HepG2 (cell line): ENCODE measurements around the gene NFE2L2. TPM values are rescaled to one million over a fixed set of nuclear protein-coding genes. Genes with fewer than 3 reads are reported as not detected.
A peak's percentile ranks its signal among the peaks of the same experiment; 100 is the strongest.

Source experiments
- AKAP8 ChIP-seq: sonication (generic); formaldehyde crosslinking; IDR thresholded peaks from 2 replicates; pipeline ENCODE4 v1.5.1; 2020; ENCODE audit warnings: mild to moderate bottlenecking, missing genetic modification reagents
- ATF1 ChIP-seq: IDR thresholded peaks from 2 replicates; pipeline ENCODE4 v1.6.1; 2016; ENCODE audit warnings: mild to moderate bottlenecking, control low read depth
- ATRX ChIP-seq: sonication (generic); formaldehyde crosslinking; IDR thresholded peaks from 2 replicates; pipeline ENCODE4 v1.4.0; 2020; ENCODE audit warnings: missing genetic modification reagents, borderline replicate concordance
- EED ChIP-seq: sonication (generic); formaldehyde crosslinking; IDR thresholded peaks from 2 replicates; pipeline ENCODE4 v1.5.0; 2020; ENCODE audit warnings: mild to moderate bottlenecking, missing genetic modification reagents
- ELF4 ChIP-seq: sonication (generic); formaldehyde crosslinking; IDR thresholded peaks from 2 replicates; pipeline ENCODE4 v1.5.0; 2020; ENCODE audit warnings: missing genetic modification reagents, mild to moderate bottlenecking, moderate library complexity, borderline replicate concordance
- GTF2F1 ChIP-seq: fragments of 150-350 bp; IDR thresholded peaks from 2 replicates; pipeline ENCODE4 v1.6.1; 2014; ENCODE audit warnings: low read length
- HCFC1 ChIP-seq: fragments of 150-350 bp; IDR thresholded peaks from 2 replicates; pipeline ENCODE4 v1.6.1; 2014; ENCODE audit warnings: low read depth, low read length
- RBAK ChIP-seq: sonication (generic); formaldehyde crosslinking; IDR thresholded peaks from 2 replicates; pipeline ENCODE4 v1.5.1; 2020; ENCODE audit warnings: mild to moderate bottlenecking, missing genetic modification reagents
- STAT5B ChIP-seq: sonication (generic); formaldehyde crosslinking; IDR thresholded peaks from 2 replicates; pipeline ENCODE4 v1.4.0; 2020; ENCODE audit warnings: missing genetic modification reagents
- STAT6 ChIP-seq: sonication (generic); formaldehyde crosslinking; IDR thresholded peaks from 2 replicates; pipeline ENCODE4 v1.4.0; 2020; ENCODE audit warnings: missing genetic modification reagents, mild to moderate bottlenecking, borderline replicate concordance
- TAF15 ChIP-seq: fragments of 200-400 bp; formaldehyde crosslinking; IDR thresholded peaks from one replicate; pipeline ENCODE4 v1.6.1; 2018; ENCODE audit warnings: mild to moderate bottlenecking, low read depth, low read length; ENCODE audit not compliant: poor library complexity, severe bottlenecking
- TMF1 ChIP-seq: sonication (generic); formaldehyde crosslinking; IDR thresholded peaks from 2 replicates; pipeline ENCODE4 v1.8.1; 2022; ENCODE audit warnings: low read depth, missing genetic modification reagents
- ZFP37 ChIP-seq: sonication (generic); formaldehyde crosslinking; IDR thresholded peaks from 2 replicates; pipeline ENCODE4 v1.4.0; 2020; ENCODE audit warnings: missing genetic modification reagents, borderline replicate concordance
- ZNF263 ChIP-seq: sonication (generic); formaldehyde crosslinking; IDR thresholded peaks from 2 replicates; pipeline ENCODE4 v1.4.0; 2020; ENCODE audit warnings: missing genetic modification reagents
- ZNF362 ChIP-seq: sonication (generic); formaldehyde crosslinking; IDR thresholded peaks from 2 replicates; pipeline ENCODE4 v1.4.0; 2020; ENCODE audit warnings: missing genetic modification reagents, mild to moderate bottlenecking, borderline replicate concordance
- ZNF549 ChIP-seq: sonication (generic); formaldehyde crosslinking; IDR thresholded peaks from 2 replicates; pipeline ENCODE4 v1.5.0; 2020; ENCODE audit warnings: missing genetic modification reagents
- ZNF564 ChIP-seq: sonication (generic); formaldehyde crosslinking; IDR thresholded peaks from 2 replicates; pipeline ENCODE4 v1.8.1; 2023; ENCODE audit warnings: mild to moderate bottlenecking, missing genetic modification reagents
- ZNF567 ChIP-seq: sonication (generic); formaldehyde crosslinking; IDR thresholded peaks from 2 replicates; pipeline ENCODE4 v1.8.1; 2023; ENCODE audit warnings: mild to moderate bottlenecking, missing genetic modification reagents, borderline replicate concordance
- ZNF652 ChIP-seq: IDR thresholded peaks from 2 replicates; pipeline ENCODE4 v1.6.1; 2016; ENCODE audit warnings: low read depth, borderline replicate concordance
- ZNF75D ChIP-seq: sonication (generic); formaldehyde crosslinking; IDR thresholded peaks from 2 replicates; pipeline ENCODE4 v1.8.1; 2023; ENCODE audit warnings: missing genetic modification reagents, mild to moderate bottlenecking, borderline replicate concordance
- ZNF773 ChIP-seq: sonication (generic); formaldehyde crosslinking; IDR thresholded peaks from 2 replicates; pipeline ENCODE4 v1.4.0; 2020; ENCODE audit warnings: missing genetic modification reagents, borderline replicate concordance
- ZNF777 ChIP-seq: sonication (generic); formaldehyde crosslinking; IDR thresholded peaks from 2 replicates; pipeline ENCODE4 v1.4.0; 2020; ENCODE audit warnings: missing genetic modification reagents
- ZNF790 ChIP-seq: sonication (generic); formaldehyde crosslinking; IDR thresholded peaks from 2 replicates; pipeline ENCODE4 v1.8.0; 2022; ENCODE audit warnings: missing genetic modification reagents, mild to moderate bottlenecking, borderline replicate concordance
- ZNF883 ChIP-seq: sonication (generic); formaldehyde crosslinking; IDR thresholded peaks from 2 replicates; pipeline ENCODE4 v1.5.1; 2020; ENCODE audit warnings: mild to moderate bottlenecking, missing genetic modification reagents; ENCODE audit errors: not compliant biosample characterization
- polyA plus RNA-seq, 8 experiments: library from polyadenylated mRNA; depleted of rRNA in 3 of 8; stranded (reverse) in 7 of 8; unstranded in 1 of 8; fragments of >200 nt; fragmentation: Illumina TruSeq in 4 of 8; extraction: Trizol in 4 of 8; gene quantifications; 2 replicates each; pipeline versions ENCODE4 v1.2.1 to v1.2.3, GENCODE V29; 2011 to 2016; ENCODE audit warnings: low read depth in 4 of 8, missing spikeins in 1 of 8, mixed read lengths in 1 of 8; ENCODE audit not compliant: insufficient read depth in 1 of 8
- total RNA-seq, 5 experiments: library from RNA; depleted of rRNA; stranded (reverse); fragments of >200 nt; fragmentation: Illumina TruSeq; extraction: Trizol; gene quantifications; 2 replicates each; pipeline ENCODE4 v1.2.3, GENCODE V29; 2016; ENCODE audit warnings: low read depth in 1 of 5

Gene NFE2L2
- total and polyA plus RNA-seq, 2 of the 13 experiments (the other 11 are each of a cell fraction or from before 2014, with no cell fraction given): 84.6 to 215 TPM

- no peak for TF ChIP-seq STAT6 (CRISPR knock-in tag)
- TF ChIP-seq ATF1 (CRISPR knock-in tag): no peak
- TF ChIP-seq ELF4 (CRISPR knock-in tag): no peak
- TF ChIP-seq ZNF564 (CRISPR knock-in tag): no peak
- peak; percentile 57 for TF ChIP-seq TAF15
- no peak for TF ChIP-seq ATRX (CRISPR knock-in tag)
- TF ChIP-seq ZNF883 (CRISPR knock-in tag): no peak
- peak; percentile 73; the same call in 1 of the 2 replicates for TF ChIP-seq ZNF773 (CRISPR knock-in tag)
- TF ChIP-seq ZNF75D: no peak
- 0 out of 2 replicates have a peak, but pooled peaks have one; percentile 1 for TF ChIP-seq ZFP37
- no peak for TF ChIP-seq ZNF263
- no peak for TF ChIP-seq ZNF549 (CRISPR knock-in tag)
- TF ChIP-seq GTF2F1: no peak
- no peak for TF ChIP-seq ZNF652 (CRISPR knock-in tag)
- no peak for TF ChIP-seq HCFC1
- TF ChIP-seq AKAP8 (CRISPR knock-in tag): no peak
- TF ChIP-seq RBAK: no peak
- 0 out of 2 replicates have a peak, but pooled peaks have one; percentile 5 for TF ChIP-seq ZNF790
- 0 out of 2 replicates have a peak, but pooled peaks have one; percentile 6 for TF ChIP-seq STAT5B (CRISPR knock-in tag)
- peak; percentile 53; the same call in 1 of the 2 replicates for TF ChIP-seq TMF1 (CRISPR knock-in tag)
- no peak for TF ChIP-seq ZNF362 (CRISPR knock-in tag)
- TF ChIP-seq EED: no peak
- TF ChIP-seq ZNF777 (CRISPR knock-in tag): peak; percentile 64
- TF ChIP-seq ZNF567 (CRISPR knock-in tag): no peak
Observed at GRCh38 chr2:177264209-177264692, 276 bp downstream of the NFE2L2 start (continued).
